Activated T-cell treated with anti-CD3 and anti-CD28 coated beads, Interleukin-2, amount 50 U/mL, for 72 hours (primary cell): ENCODE data around the gene STXBP5L. TPM values are rescaled to one million over a fixed set of nuclear protein-coding genes. Genes with fewer than 3 reads are reported as not detected.
"Not testable (repeated sequence)": the region's sequence is repeated elsewhere in the genome, so short reads cannot be mapped to it uniquely, and the experiment has no call there.

ENCODE experiments used
- ATAC-seq, 2 donors: fragments of 150-1000 bp; cut with Tn5 transposase; replicated peaks in 1 of 2; 2 replicates each; pipeline ENCODE4 v1.10.0; 2021; ENCODE audit warnings: moderate library complexity in 2 of 2, mild to moderate bottlenecking in 1 of 2
- DNase-seq, 2 donors: peaks; one replicate each; pipeline ENCODE4 v3.0.0; 2021 to 2022; ENCODE audit warnings: mixed read lengths in 1 of 2
- H3K27ac Mint-ChIP-seq: one replicate; pipeline ENCODE4 v1.8.0; 2022; ENCODE audit warnings: mild to moderate bottlenecking, moderate library complexity, mixed read lengths
- H3K27me3 Mint-ChIP-seq: one replicate; pipeline ENCODE4 v1.8.0; 2022; ENCODE audit warnings: low read depth, mixed read lengths
- H3K36me3 Mint-ChIP-seq, 2 donors: one replicate each; pipeline ENCODE4 v1.8.0; 2022; ENCODE audit warnings: mixed read lengths in 2 of 2, mild to moderate bottlenecking in 1 of 2; ENCODE audit not compliant: insufficient read depth in 2 of 2
- H3K4me1 Mint-ChIP-seq: one replicate; pipeline ENCODE4 v1.8.0; 2022; ENCODE audit warnings: low read depth, mixed read lengths
- H3K4me3 Mint-ChIP-seq, 2 donors: one replicate each; pipeline ENCODE4 v1.8.0; 2022; ENCODE audit warnings: mild to moderate bottlenecking in 2 of 2, mixed read lengths in 2 of 2, moderate library complexity in 2 of 2
- H3K9me3 Mint-ChIP-seq, 2 donors: one replicate each; pipeline ENCODE4 v1.8.0; 2022; ENCODE audit warnings: mixed read lengths in 2 of 2
- total RNA-seq, 2 donors: library from RNA; stranded (reverse); gene quantifications; one replicate each; pipeline ENCODE4 v1.2.3, GENCODE V29; 2022

STXBP5L gene
- total RNA-seq, 2 donors from 2014 or later, result not detected

GRCh38 chr3:121430664-121431215, 522.7 kb downstream of the STXBP5L start:
- H3K27ac Mint-ChIP-seq, result no peak overlapping the region
- H3K36me3 Mint-ChIP-seq, result peaks cover 4 to 18% of the 10 kb centered on the region in 2 donors
- H3K4me3 Mint-ChIP-seq, result no peak overlapping the region
- DNase-seq (no peak), ATAC-seq (no peak)
- H3K9me3 Mint-ChIP-seq, result no peaks in the 10 kb centered on the region
- peaks cover 13% of the 10 kb centered on the region for H3K4me1 Mint-ChIP-seq
- H3K27me3 Mint-ChIP-seq, result no peaks in the 10 kb centered on the region

- peaks cover 4 to 21% of the 10 kb centered on the region in 2 donors for H3K36me3 Mint-ChIP-seq
- peak overlapping the region; percentile 2 for H3K27ac Mint-ChIP-seq
- peak overlapping the region in 1 of 2 donors; percentile 11 for H3K4me3 Mint-ChIP-seq
- H3K4me1 Mint-ChIP-seq, result peaks cover 13% of the 10 kb centered on the region
- DNase-seq (peak; percentile 33 to 47), ATAC-seq (peak; percentile 90 to 94)
- no peaks in the 10 kb centered on the region for H3K9me3 Mint-ChIP-seq
- H3K27me3 Mint-ChIP-seq, result no peaks in the 10 kb centered on the region
Measured at GRCh38 chr3:121431726-121432517, 523.9 kb downstream of the STXBP5L start.

GRCh38 chr3:121436074-121436473, 528.1 kb downstream of the STXBP5L start:
- DNase-seq (no peak), ATAC-seq (no peak)
- Mint-ChIP-seq H3K9me3 (no peaks in the 10 kb centered on the region), H3K36me3 (peaks cover 2 to 25% of the 10 kb centered on the region in 2 donors), H3K4me3 (no peak overlapping the region), H3K27me3 (no peaks in the 10 kb centered on the region), H3K4me1 (peaks cover 13% of the 10 kb centered on the region), H3K27ac (no peak overlapping the region)

GRCh38 chr3:121436641-121437040, 528.6 kb downstream of the STXBP5L start:
- H3K36me3 Mint-ChIP-seq, result peaks cover 2 to 26% of the 10 kb centered on the region in 2 donors
- ATAC-seq, result no peak
- H3K27me3 Mint-ChIP-seq, result no peaks in the 10 kb centered on the region
- no peak overlapping the region for H3K4me3 Mint-ChIP-seq
- H3K9me3 Mint-ChIP-seq, result no peaks in the 10 kb centered on the region
- peaks cover 13% of the 10 kb centered on the region for H3K4me1 Mint-ChIP-seq
- no peak overlapping the region for H3K27ac Mint-ChIP-seq
- no peak for DNase-seq

- peaks cover 8 to 26% of the 10 kb centered on the region in 2 donors for H3K36me3 Mint-ChIP-seq
- H3K9me3 Mint-ChIP-seq, result no peaks in the 10 kb centered on the region
- ATAC-seq, result no peak
- no peaks in the 10 kb centered on the region for H3K27me3 Mint-ChIP-seq
- DNase-seq, result no peak
- H3K27ac Mint-ChIP-seq, result no peak overlapping the region
- no peak overlapping the region for H3K4me3 Mint-ChIP-seq
- no peaks in the 10 kb centered on the region for H3K4me1 Mint-ChIP-seq
Measured at GRCh38 chr3:121443456-121443855, 535.5 kb downstream of the STXBP5L start.

- not testable (repeated sequence) for H3K4me1 Mint-ChIP-seq, H3K27ac Mint-ChIP-seq, ATAC-seq, DNase-seq, H3K4me3 Mint-ChIP-seq, H3K9me3 Mint-ChIP-seq, H3K27me3 Mint-ChIP-seq
- peaks cover 16 to 45% of the 10 kb centered on the region in 2 donors for H3K36me3 Mint-ChIP-seq
Measured at GRCh38 chr3:121451752-121452151, 543.7 kb downstream of the STXBP5L start.

GRCh38 chr3:121462565-121462964, 554.6 kb downstream of the STXBP5L start:
- H3K27me3 Mint-ChIP-seq, result no peaks in the 10 kb centered on the region
- no peaks in the 10 kb centered on the region for H3K4me1 Mint-ChIP-seq
- peaks cover 0 to 2% of the 10 kb centered on the region in 2 donors for H3K9me3 Mint-ChIP-seq
- H3K4me3 Mint-ChIP-seq, result no peak overlapping the region
- H3K36me3 Mint-ChIP-seq, result peaks cover 20 to 40% of the 10 kb centered on the region in 2 donors
- no peak for ATAC-seq
- no peak overlapping the region for H3K27ac Mint-ChIP-seq
- no peak for DNase-seq

- Mint-ChIP-seq H3K4me1 (no peaks in the 10 kb centered on the region), H3K4me3 (no peak overlapping the region), H3K27me3 (no peaks in the 10 kb centered on the region), H3K27ac (no peak overlapping the region), H3K9me3 (no peaks in the 10 kb centered on the region), H3K36me3 (peaks cover 19 to 37% of the 10 kb centered on the region in 2 donors)
- DNase-seq (no peak), ATAC-seq (no peak)
Measured at GRCh38 chr3:121463745-121464144, 555.7 kb downstream of the STXBP5L start.

GRCh38 chr3:121467085-121467484, 559.1 kb downstream of the STXBP5L start:
- no peaks in the 10 kb centered on the region for H3K27me3 Mint-ChIP-seq
- ATAC-seq, result no peak
- H3K4me1 Mint-ChIP-seq, result no peaks in the 10 kb centered on the region

GRCh38 chr3:121473001-121473400, 565.0 kb downstream of the STXBP5L start:
- DNase-seq (no peak), ATAC-seq (no peak)
- H3K27me3 Mint-ChIP-seq, result no peaks in the 10 kb centered on the region
- no peak overlapping the region for H3K27ac Mint-ChIP-seq
- H3K36me3 Mint-ChIP-seq, result peaks cover 6 to 38% of the 10 kb centered on the region in 2 donors
- no peaks in the 10 kb centered on the region for H3K9me3 Mint-ChIP-seq
- H3K4me3 Mint-ChIP-seq, result no peak overlapping the region
- no peaks in the 10 kb centered on the region for H3K4me1 Mint-ChIP-seq

More at GRCh38 chr3:121467085-121467484, 559.1 kb downstream of the STXBP5L start:
- Mint-ChIP-seq H3K36me3 (peaks cover 13 to 31% of the 10 kb centered on the region in 2 donors), H3K27ac (no peak overlapping the region), H3K4me3 (no peak overlapping the region), H3K9me3 (no peaks in the 10 kb centered on the region)
- DNase-seq, result no peak

Other genes with a start within 250 kb of the STXBP5L start
- gene HGD, start 226.0 kb upstream of the STXBP5L start, total RNA-seq, result 1 to 10 TPM in 1 of 2 donors, under 1 TPM in 1; 0.74 to 1.8 TPM
- 10 to 100 TPM; 25.9 to 26.9 TPM for gene RABL3, start 165.7 kb upstream of the STXBP5L start, total RNA-seq
- 10 to 100 TPM; 15.9 to 24.1 TPM for gene GTF2E1, start 165.5 kb upstream of the STXBP5L start, total RNA-seq